Measurements from ENCODE around the gene SLC1A3. TPM values are rescaled to one million over a fixed set of nuclear protein-coding genes. Genes with fewer than 3 reads are reported as not detected.

Gene SLC1A3
- total and polyA plus RNA-seq, 12 donors, result 10.0 to 94.1 (median 43.2) TPM

DNA sequence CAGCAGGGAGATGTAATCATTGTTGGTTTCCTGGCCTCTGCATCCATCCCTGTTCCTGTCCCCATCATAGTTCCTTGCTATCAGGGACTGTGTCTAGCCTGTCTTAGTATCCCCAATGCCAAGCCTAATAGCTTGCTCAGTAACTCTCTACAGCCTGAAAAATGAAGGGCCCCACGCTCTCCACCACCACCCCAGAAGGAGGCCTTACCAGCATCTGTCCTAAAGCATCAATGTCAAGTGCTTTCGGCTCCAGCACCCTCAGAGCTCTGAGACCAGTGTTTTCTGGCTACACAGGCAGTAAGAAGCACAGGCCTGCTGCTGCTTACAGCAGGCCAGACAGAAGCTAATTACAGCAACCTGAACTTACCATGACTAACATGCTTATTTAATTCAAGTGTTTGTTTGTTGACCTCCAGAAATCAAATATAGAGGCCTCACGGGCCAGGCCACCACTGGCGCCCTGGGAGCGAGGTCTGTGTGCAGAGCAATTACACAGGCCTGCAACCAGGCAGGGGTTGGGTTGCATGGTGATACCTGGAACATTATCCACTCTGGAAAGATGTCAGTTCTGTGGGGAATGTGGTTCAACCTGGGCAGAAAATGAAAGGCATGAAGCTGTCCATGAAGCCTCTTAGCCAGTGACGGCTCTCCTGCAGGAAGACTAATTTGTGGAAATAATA, 124.3 kb downstream of the SLC1A3 start:
- no peaks in the 10 kb centered on the region for H3K36me3 ChIP-seq (replicated peaks in 1 of 2)
- intact Hi-C loops (cut with DNase I), result no loop called here
- no peak for DNase-seq
- H3K27me3 ChIP-seq, result no peaks in the 10 kb centered on the region
- no peaks in the 10 kb centered on the region for H3K9me3 ChIP-seq (replicated peaks in 1 of 3)
- TF ChIP-seq, protein P1, sequence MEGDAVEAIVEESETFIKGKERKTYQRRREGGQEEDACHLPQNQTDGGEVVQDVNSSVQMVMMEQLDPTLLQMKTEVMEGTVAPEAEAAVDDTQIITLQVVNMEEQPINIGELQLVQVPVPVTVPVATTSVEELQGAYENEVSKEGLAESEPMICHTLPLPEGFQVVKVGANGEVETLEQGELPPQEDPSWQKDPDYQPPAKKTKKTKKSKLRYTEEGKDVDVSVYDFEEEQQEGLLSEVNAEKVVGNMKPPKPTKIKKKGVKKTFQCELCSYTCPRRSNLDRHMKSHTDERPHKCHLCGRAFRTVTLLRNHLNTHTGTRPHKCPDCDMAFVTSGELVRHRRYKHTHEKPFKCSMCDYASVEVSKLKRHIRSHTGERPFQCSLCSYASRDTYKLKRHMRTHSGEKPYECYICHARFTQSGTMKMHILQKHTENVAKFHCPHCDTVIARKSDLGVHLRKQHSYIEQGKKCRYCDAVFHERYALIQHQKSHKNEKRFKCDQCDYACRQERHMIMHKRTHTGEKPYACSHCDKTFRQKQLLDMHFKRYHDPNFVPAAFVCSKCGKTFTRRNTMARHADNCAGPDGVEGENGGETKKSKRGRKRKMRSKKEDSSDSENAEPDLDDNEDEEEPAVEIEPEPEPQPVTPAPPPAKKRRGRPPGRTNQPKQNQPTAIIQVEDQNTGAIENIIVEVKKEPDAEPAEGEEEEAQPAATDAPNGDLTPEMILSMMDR (IDR thresholded peaks at IDR 0.05), result no peak
- TF ChIP-seq POLR2A (IDR thresholded peaks at IDR 0.05), result no peak
- peaks cover 0 to 6% of the 10 kb centered on the region in 2 donors for H3K4me1 ChIP-seq (replicated peaks in 1 of 2)
- WGBS, 4 donors, result 91 to 94% (median 93%) methylated on average over 6 of the region's 6 CpGs
- no peak overlapping the region for H3K27ac ChIP-seq
- H3K4me3 ChIP-seq, result no peak overlapping the region

DNA sequence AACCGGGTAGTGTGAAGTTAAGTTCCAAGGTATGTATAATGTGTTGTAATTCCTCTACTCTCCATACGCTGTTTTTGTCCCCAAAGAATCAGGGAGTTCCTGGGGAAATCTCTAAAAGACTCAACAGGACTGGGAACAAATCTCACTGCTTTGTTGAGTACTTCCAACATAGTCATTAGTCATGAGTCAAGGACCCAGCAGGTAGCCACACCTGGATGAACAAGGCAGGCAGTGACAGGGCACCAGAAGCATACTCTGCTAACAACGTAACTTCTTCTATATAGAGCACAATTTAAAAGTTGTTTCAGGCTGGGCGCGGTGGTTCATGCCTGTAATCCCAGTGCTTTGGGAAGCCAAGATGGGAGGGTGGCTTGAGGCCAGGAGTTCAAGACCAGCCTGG, 126.8 kb downstream of the SLC1A3 start:
- DNase-seq, result no peak
- WGBS, 4 donors, result 79 to 93% (median 89%) methylated on average over 5 of the region's 5 CpGs
- intact Hi-C loops (cut with DNase I), result no loop called here
- H3K9me3 ChIP-seq (replicated peaks in 1 of 3), result no peaks in the 10 kb centered on the region
- no peaks in the 10 kb centered on the region for H3K36me3 ChIP-seq (replicated peaks in 1 of 2)
- H3K4me1 ChIP-seq (replicated peaks in 1 of 2), result peaks cover 0 to 6% of the 10 kb centered on the region in 2 donors
- no peak overlapping the region for H3K4me3 ChIP-seq
- TF ChIP-seq, protein P1 (IDR thresholded peaks at IDR 0.05), result no peak
- TF ChIP-seq POLR2A (IDR thresholded peaks at IDR 0.05), result no peak
- no peaks in the 10 kb centered on the region for H3K27me3 ChIP-seq
- no peak overlapping the region for H3K27ac ChIP-seq

DNA sequence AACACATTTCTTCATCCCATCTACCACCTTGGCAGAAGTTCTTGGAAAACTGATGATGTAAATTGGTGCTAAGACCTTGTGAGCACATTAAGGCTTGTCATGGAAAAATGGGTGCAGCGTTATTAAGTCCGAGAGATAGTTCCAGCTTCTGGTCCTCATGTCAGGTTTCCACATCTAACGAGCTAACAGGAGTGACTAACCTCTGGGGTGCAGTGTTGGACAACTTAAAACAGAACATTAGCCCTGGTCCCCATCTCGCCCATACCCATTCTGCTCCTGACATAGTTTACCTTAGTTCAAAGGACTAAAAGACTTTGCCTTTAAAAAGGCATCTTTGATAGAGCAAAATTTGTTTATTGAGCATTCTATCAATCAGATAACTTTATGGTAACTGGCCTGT, 128.0 kb downstream of the SLC1A3 start:
- 37 to 58% (median 48%) methylated on average over 4 of the region's 4 CpGs for WGBS, 4 donors
- no peaks in the 10 kb centered on the region for H3K36me3 ChIP-seq (replicated peaks in 1 of 2)
- H3K9me3 ChIP-seq (replicated peaks in 1 of 3), result no peaks in the 10 kb centered on the region
- TF ChIP-seq, protein P1 (IDR thresholded peaks at IDR 0.05), result no peak
- TF ChIP-seq POLR2A (IDR thresholded peaks at IDR 0.05), result no peak
- no peak for DNase-seq
- H3K27ac ChIP-seq, result no peak overlapping the region
- no peak overlapping the region for H3K4me3 ChIP-seq
- no peaks in the 10 kb centered on the region for H3K27me3 ChIP-seq
- intact Hi-C loops (cut with DNase I), result no loop called here
- H3K4me1 ChIP-seq (replicated peaks in 1 of 2), result no peaks in the 10 kb centered on the region

DNA sequence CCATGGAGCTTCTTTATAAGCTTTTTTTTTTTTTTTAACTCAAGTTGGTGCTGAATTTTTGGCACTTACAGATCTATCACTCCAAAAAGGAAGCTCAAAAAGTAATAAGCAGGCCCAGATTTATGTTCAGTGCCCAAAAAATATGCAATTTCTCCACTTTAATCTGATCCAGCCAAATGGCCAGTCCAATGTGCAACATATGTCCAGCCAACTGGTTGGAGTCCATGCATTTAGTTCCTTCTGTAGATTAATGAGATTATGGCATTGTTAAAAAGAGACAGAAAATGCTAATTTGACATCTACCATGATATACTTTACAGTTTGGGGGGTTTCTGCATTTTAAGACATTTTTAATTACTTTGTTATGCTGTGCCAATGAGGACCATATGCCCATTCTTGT, 129.5 kb downstream of the SLC1A3 start:
- H3K27ac ChIP-seq, result no peak overlapping the region
- no peaks in the 10 kb centered on the region for H3K27me3 ChIP-seq
- intact Hi-C loops (cut with DNase I), result loop anchor here in 1 of 2 donors (5.0 kb wide), 1 partner anchor 131 kb away; no protein-coding TSS in a partner anchor
- no peaks in the 10 kb centered on the region for H3K36me3 ChIP-seq (replicated peaks in 1 of 2)
- DNase-seq, result no peak
- TF ChIP-seq, protein P1 (IDR thresholded peaks at IDR 0.05), result no peak
- TF ChIP-seq POLR2A (IDR thresholded peaks at IDR 0.05), result no peak
- H3K9me3 ChIP-seq (replicated peaks in 1 of 3), result no peaks in the 10 kb centered on the region
- no peak overlapping the region for H3K4me3 ChIP-seq
- no peaks in the 10 kb centered on the region for H3K4me1 ChIP-seq (replicated peaks in 1 of 2)

Small RNA genes lying within 50 kb of the gene (small RNA-seq; reads per million reads assigned to genes)
- gene AC010631.1, result 0 reads per million in 2 donors
